H7 (cell line): ENCODE data around the gene KRTAP4-16. TPM values are rescaled to one million over a fixed set of nuclear protein-coding genes. Genes with fewer than 3 reads are reported as not detected.
"Not testable (repeated sequence)": the region's sequence is repeated elsewhere in the genome, so short reads cannot be mapped to it uniquely, and the experiment has no call there.

Experiments used
- DNase-seq: peaks from one replicate; pipeline ENCODE4 v3.0.0; 2012
- H3K27me3 ChIP-seq: 2 replicates; pipeline ENCODE4 v1.6.0; 2011; ENCODE audit warnings: mild to moderate bottlenecking, low read length; ENCODE audit not compliant: control insufficient read depth, insufficient read depth
- H3K36me3 ChIP-seq: replicated peaks from 2 replicates; pipeline ENCODE4 v1.5.1; 2011; ENCODE audit warnings: low read length; ENCODE audit not compliant: control insufficient read depth, insufficient read depth
- H3K4me3 ChIP-seq: 2 replicates; pipeline ENCODE4 v1.5.1; 2011; ENCODE audit warnings: low read depth, mild to moderate bottlenecking, control low read depth, low read length, moderate library complexity; ENCODE audit not compliant: insufficient read depth
- total RNA-seq: library from RNA; depleted of rRNA; stranded (reverse); fragments of >200 nt; shearing (Covaris generic); gene quantifications from 2 replicates; pipeline ENCODE4 v1.2.3, GENCODE V29; 2014; rRNA removed

KRTAP4-16 gene
- not detected in 2 replicates for total RNA-seq

DNA sequence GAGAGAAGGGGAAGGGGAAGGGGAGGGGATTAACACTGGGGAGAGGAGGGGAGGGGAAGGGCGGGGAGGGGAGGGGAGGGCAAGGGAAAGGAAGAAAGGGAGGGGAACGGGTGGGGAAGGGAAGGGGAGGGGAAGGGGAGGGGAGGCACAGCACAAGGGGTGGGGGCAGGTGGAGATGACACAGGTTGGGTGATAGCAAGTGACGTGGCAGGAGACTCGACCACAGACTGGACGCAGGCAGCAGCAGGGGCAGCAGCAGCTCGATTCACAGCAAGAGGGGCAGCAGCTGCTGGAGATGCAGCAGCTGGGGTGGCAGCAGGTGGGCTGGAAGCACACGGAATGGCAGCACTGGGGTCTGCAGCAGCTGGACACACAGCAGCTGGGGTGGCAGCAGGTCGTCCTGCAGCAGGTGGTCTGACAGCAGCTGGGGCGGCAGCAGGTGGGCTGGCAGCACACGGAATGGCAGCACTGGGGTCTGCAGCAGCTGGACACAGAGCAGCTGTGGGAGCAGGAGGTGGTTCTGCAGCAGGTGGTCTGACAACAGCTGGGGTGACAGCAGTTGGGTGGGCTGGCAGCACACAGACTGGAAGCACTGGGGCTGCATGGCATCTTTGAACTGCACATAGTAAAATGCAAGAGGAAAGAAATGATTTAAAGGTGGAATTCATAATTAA is at the start of gene KRTAP4-16:
TSS of gene KRTAP4-16 (minus strand) at position 624 of the 674 bp plus-strand sequence. CDS start at position 624, 0 bp downstream.
- no peaks in the 10 kb centered on the region for H3K36me3 ChIP-seq
- H3K4me3 ChIP-seq: no peak within 1 kb of the TSS
- peak; percentile 38 for DNase-seq
- no peaks in the 10 kb centered on the region for H3K27me3 ChIP-seq

GRCh38 chr17:41151525-41151924 is 49.5 kb upstream of the KRTAP4-16 start:
- no peak overlapping the region for H3K4me3 ChIP-seq
- no peak for DNase-seq
- no peaks in the 10 kb centered on the region for H3K36me3 ChIP-seq
- no peaks in the 10 kb centered on the region for H3K27me3 ChIP-seq

GRCh38 chr17:41150026-41150425 is 48.0 kb upstream of the KRTAP4-16 start:
- no peaks in the 10 kb centered on the region for H3K36me3 ChIP-seq
- no peak for DNase-seq
- H3K4me3 ChIP-seq: no peak overlapping the region
- no peaks in the 10 kb centered on the region for H3K27me3 ChIP-seq

GRCh38 chr17:41149652-41149985 is 47.6 kb upstream of the KRTAP4-16 start, which contains the start of gene KRTAP4-5:
TSS of gene KRTAP4-5 (minus strand) at chr17:41149825. CDS start at chr17:41149767, 58 bp downstream.
- Histone ChIP-seq H3K36me3 (no peaks in the 10 kb centered on the region), H3K27me3 (no peaks in the 10 kb centered on the region), H3K4me3 (no peak within 1 kb of the TSS)
- no peak for DNase-seq

- DNase-seq, H3K27me3 ChIP-seq, H3K36me3 ChIP-seq, H3K4me3 ChIP-seq: not testable (repeated sequence)
These were observed 47.1 kb upstream of the KRTAP4-16 start for GRCh38 chr17:41148971-41149651.

DNA sequence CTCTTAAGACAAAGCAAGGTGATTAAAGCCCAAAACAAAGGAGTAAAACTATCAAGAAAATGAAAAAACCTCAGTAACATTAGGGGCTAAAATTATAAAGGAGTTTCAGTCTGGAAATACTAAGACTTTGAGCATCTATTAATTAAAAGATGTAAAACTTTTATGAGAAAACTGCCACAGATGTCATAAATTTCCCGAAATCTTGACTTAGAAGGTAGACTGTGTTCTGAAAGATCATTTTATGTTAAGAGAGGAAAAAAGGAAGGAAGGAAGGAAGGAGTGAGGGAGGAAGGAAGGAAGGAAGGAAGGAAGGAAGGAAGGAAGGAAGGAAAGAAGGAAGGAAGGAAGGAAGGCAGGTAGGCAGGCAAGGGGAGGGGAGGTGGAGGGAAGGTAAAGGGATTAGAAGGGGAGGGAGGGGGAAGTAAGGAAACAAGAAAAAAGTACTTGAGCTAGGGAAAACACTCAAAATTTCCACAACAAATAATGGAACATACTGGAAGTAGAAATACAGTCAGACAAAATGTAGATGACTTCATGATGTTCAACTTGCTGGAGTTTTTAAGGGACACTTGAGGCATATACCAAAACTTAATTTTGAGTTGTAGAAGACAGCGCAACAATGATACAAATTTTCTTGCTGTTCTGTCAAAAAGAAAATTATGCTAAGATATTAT is 45.7 kb upstream of the KRTAP4-16 start:
- no peak for DNase-seq
- Histone ChIP-seq H3K36me3 (no peaks in the 10 kb centered on the region), H3K4me3 (no peak overlapping the region), H3K27me3 (no peaks in the 10 kb centered on the region)

GRCh38 chr17:41145261-41145660 is 43.3 kb upstream of the KRTAP4-16 start:
- Histone ChIP-seq H3K27me3 (no peaks in the 10 kb centered on the region), H3K36me3 (no peaks in the 10 kb centered on the region), H3K4me3 (no peak overlapping the region)
- no peak for DNase-seq

DNA sequence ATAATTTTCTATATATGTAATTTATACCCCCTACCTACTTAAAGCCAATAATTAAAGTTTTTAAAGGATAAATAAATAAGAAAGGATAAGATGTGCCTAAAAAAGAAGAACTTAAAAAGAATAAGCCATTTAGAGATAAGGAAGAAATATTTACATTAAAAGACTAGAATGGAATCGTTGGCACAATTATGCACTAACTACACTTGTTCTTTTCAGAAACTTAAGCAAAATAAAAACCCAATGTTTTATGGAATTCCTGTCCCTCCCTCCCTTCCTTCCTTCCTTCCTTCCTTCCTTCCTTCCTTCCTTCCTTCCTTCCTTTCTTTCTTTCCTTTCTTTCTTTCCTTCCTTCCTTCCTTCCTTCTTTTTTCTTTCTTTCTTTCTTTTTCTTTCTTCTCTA is 42.8 kb upstream of the KRTAP4-16 start:
- no peaks in the 10 kb centered on the region for H3K27me3 ChIP-seq
- no peak for DNase-seq

GRCh38 chr17:41141361-41141760 is 39.4 kb upstream of the KRTAP4-16 start:
- no peak for DNase-seq
- Histone ChIP-seq H3K36me3 (no peaks in the 10 kb centered on the region), H3K4me3 (no peak overlapping the region), H3K27me3 (no peaks in the 10 kb centered on the region)

More for the DNA sequence above, 42.8 kb upstream of the KRTAP4-16 start:
- Histone ChIP-seq H3K4me3 (no peak overlapping the region), H3K36me3 (no peaks in the 10 kb centered on the region)

- DNase-seq: no peak
- Histone ChIP-seq H3K27me3 (no peaks in the 10 kb centered on the region), H3K4me3 (no peak within 1 kb of the TSS), H3K36me3 (no peaks in the 10 kb centered on the region)
These were observed 38.5 kb upstream of the KRTAP4-16 start, which contains the start of gene KRTAP4-6 for GRCh38 chr17:41140360-41141131. TSS of gene KRTAP4-6 (minus strand) at chr17:41140544. CDS start at chr17:41140487, 57 bp downstream.

DNA sequence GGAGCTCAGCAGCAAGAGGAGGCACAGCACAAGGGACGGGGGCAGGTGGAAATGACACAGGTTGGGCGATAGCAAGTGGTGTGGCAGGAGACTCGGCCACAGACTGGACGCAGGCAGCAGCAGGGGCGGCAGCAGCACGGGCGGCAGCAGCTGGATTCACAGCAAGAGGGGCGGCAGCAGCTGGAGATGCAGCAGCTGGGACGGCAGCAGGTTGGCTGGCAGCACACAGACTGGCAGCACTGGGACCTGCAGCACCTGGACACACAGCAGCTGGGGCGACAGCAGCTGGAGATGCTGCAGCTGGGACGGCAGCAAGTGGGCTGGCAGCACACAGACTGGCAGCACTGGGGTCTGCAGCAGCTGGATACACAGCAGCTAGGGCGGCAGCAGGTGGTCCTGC is 37.9 kb upstream of the KRTAP4-16 start:
- H3K27me3 ChIP-seq, DNase-seq, H3K4me3 ChIP-seq, H3K36me3 ChIP-seq: not testable (repeated sequence)

DNA sequence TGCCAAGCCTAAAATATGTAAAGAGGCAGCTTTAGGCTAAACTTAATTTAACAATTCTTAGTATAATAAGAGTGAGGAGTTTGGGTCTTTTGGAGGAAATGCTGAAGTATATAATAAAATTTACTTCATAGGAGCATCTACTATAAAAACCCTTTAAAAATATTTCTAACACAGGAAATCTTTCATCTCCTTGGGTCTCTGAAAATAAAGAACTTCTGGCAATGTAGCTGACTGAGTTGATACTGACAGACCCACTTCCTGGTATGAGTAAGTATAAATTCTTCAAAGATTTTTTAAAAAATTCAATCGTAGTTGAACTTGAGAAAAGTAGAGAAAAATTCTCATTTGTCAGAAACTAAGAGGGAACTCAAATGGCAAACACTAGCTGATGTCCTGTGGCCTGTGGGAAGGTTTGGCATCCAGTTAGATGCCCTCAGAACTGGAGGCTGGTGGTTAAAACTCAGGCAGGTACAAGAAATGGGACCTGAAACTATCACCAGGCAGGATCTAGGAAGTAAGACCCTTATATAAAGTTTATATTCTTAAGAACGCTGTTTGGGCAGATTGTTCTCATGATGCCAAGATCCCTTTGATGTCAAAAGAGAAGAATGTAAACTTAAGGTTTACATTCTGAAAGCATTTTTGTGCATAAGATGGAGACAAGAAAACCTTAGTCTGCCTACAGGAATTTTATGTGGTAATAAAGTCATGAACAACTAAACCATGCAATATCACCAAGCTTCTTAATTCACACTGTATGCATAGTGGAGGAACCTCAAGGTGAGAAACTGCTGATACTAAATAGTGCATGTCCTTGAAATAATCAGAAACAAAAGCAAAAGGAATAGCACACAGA is 32.1 kb upstream of the KRTAP4-16 start:
- Histone ChIP-seq H3K36me3 (no peaks in the 10 kb centered on the region), H3K4me3 (no peak overlapping the region), H3K27me3 (no peaks in the 10 kb centered on the region)
- DNase-seq: no peak

- DNase-seq: no peak
- H3K4me3 ChIP-seq: no peak overlapping the region
- no peaks in the 10 kb centered on the region for H3K36me3 ChIP-seq
- no peaks in the 10 kb centered on the region for H3K27me3 ChIP-seq
These were observed 30.0 kb upstream of the KRTAP4-16 start for GRCh38 chr17:41131979-41132378.

DNA sequence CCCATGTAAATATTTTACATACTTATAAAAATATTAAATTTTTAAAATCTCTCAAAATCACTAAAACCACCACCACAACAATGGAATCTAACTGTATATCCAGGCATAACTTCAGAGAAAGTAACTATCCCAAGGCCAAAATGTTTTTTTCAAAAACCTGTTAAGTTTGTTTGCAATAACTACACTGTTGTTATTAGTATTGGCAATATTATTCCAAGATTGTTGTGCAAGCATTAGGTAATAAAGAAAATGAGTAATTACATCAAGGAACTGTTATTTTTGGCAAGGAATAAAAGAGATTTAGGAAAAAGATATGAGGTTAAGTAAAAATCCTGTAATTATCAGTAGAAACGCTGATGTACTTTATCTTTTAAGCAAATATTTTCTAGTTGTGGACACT is 25.4 kb upstream of the KRTAP4-16 start:
- Histone ChIP-seq H3K36me3 (no peaks in the 10 kb centered on the region), H3K4me3 (no peak overlapping the region), H3K27me3 (no peaks in the 10 kb centered on the region)
- no peak for DNase-seq
